Measurements from ENCODE around the gene SUSD1. TPM values are rescaled to one million over a fixed set of nuclear protein-coding genes. Genes with fewer than 3 reads are reported as not detected.

The SUSD1 gene
- total RNA-seq, 1 experiment from 2014 or later, result 8.1 TPM

- Histone ChIP-seq H3K9ac (ENCODE audit: extremely low read depth, insufficient read length, low read length) (no peak overlapping the region), H3K27me3 (ENCODE audit: insufficient read depth, low read length) (no peaks in the 10 kb centered on the region), H2BK5ac (ENCODE audit: insufficient read length, low read length) (no peak overlapping the region), H4K91ac (ENCODE audit: insufficient read length, low read depth, low read length) (no peak overlapping the region), H3K79me2 (ENCODE audit: insufficient read depth, low read length) (no peaks in the 10 kb centered on the region), H4K20me1 (ENCODE audit: control insufficient read depth, insufficient read depth, insufficient read length) (no peaks in the 10 kb centered on the region), H3K14ac (ENCODE audit: insufficient read depth, low read length) (no peak overlapping the region), H3K18ac (ENCODE audit: insufficient read length, low read depth, low read length) (no peak overlapping the region), H3K9me3 (ENCODE audit: control insufficient read depth, low read depth, low read length) (no peaks in the 10 kb centered on the region), H2AK5ac (ENCODE audit: insufficient read length, low read length) (no peak overlapping the region), H3K27ac (ENCODE audit: insufficient read length, low read depth, low read length) (no peak overlapping the region), H3K4me1 (ENCODE audit: insufficient read depth, low read length) (no peaks in the 10 kb centered on the region), H2BK120ac (ENCODE audit: low read depth, low read length, poor library complexity, severe bottlenecking) (no peak overlapping the region), H2AFZ (ENCODE audit: low read length) (no peak overlapping the region), H3K56ac (ENCODE audit: insufficient read length, low read depth, low read length) (no peak overlapping the region), H3K4me2 (ENCODE audit: insufficient read depth, insufficient read length, low read length) (no peak overlapping the region), H4K8ac (replicated peaks; ENCODE audit: insufficient read length, low read depth, low read length) (no peak overlapping the region), H2BK12ac (ENCODE audit: insufficient read length, low read depth, low read length) (no peak overlapping the region), H3T11ph (ENCODE audit: low read length) (no peak overlapping the region), H2BK15ac (ENCODE audit: low read depth, low read length) (no peak overlapping the region), H2BK20ac (ENCODE audit: low read depth, low read length, poor library complexity, severe bottlenecking) (no peak overlapping the region), H3K23me2 (ENCODE audit: insufficient read length, low read depth, low read length, poor library complexity, severe bottlenecking) (no peaks in the 10 kb centered on the region), H4K5ac (ENCODE audit: insufficient read length, low read depth, low read length) (no peak overlapping the region), H3K79me1 (ENCODE audit: insufficient read depth, low read depth, low read length, poor library complexity, severe bottlenecking) (no peaks in the 10 kb centered on the region), H3K4ac (ENCODE audit: low read depth, low read length) (no peak overlapping the region), H3K23ac (ENCODE audit: insufficient read length, low read depth, low read length) (no peak overlapping the region)
- Mint-ChIP-seq H3K9me3 (no peaks in the 10 kb centered on the region), H3K4me3 (no peak overlapping the region), H3K27me3 (ENCODE audit: low read depth) (no peaks in the 10 kb centered on the region), H3K27ac (peak overlapping the region in 1 of 3 experiments; percentile 65; a peak in 1 of 7 replicates), H3K4me1 (peaks cover 5 to 22% of the 10 kb centered on the region in 2 experiments), H3K36me3 (ENCODE audit: insufficient read depth in 1 of 3, low read depth in 3 of 3) (peaks cover 0 to 10% (median 0%) of the 10 kb centered on the region in 3 experiments; a peak in 2 of 7 replicates)
- TF ChIP-seq, protein P1, sequence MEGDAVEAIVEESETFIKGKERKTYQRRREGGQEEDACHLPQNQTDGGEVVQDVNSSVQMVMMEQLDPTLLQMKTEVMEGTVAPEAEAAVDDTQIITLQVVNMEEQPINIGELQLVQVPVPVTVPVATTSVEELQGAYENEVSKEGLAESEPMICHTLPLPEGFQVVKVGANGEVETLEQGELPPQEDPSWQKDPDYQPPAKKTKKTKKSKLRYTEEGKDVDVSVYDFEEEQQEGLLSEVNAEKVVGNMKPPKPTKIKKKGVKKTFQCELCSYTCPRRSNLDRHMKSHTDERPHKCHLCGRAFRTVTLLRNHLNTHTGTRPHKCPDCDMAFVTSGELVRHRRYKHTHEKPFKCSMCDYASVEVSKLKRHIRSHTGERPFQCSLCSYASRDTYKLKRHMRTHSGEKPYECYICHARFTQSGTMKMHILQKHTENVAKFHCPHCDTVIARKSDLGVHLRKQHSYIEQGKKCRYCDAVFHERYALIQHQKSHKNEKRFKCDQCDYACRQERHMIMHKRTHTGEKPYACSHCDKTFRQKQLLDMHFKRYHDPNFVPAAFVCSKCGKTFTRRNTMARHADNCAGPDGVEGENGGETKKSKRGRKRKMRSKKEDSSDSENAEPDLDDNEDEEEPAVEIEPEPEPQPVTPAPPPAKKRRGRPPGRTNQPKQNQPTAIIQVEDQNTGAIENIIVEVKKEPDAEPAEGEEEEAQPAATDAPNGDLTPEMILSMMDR (conservative IDR thresholded peaks at IDR 0.05), result peak; percentile 79
- WGBS (ENCODE audit: extremely low coverage, insufficient read length, low lambda C conversion rate), result no CpG with 5 or more reads among the region's 4 CpGs
- peak; percentile 69 for DNase-seq
These were observed 62.0 kb downstream of the SUSD1 start for GRCh38 chr9:112112941-112113681.
